ENCODE data around the gene NTNG2. TPM values are rescaled to one million over a fixed set of nuclear protein-coding genes. Genes with fewer than 3 reads are reported as not detected.

NTNG2 gene
- total RNA-seq, 1 donor from 2014 or later, result 1.6 TPM

DNA sequence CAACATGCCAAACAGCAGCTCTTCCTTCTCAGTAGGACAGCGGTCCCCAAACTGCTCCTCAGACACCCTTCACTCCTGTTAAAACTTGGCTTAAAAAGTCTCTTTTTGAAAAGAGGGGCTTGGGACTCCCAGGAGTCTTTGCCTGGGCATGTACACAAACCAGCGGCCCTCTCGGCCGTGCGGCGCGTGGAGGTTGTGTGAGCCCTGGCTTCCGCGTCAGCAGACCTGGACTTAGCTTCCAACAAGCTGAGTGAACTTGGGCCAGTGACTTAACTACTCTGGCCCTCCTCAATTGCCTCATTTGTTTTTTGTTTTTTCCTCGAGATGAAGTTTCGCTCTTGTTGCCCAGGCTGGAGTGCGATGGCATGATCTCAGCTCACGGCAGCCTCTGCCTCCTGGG, 15.3 kb upstream of the NTNG2 start:
- no peak for DNase-seq

DNA sequence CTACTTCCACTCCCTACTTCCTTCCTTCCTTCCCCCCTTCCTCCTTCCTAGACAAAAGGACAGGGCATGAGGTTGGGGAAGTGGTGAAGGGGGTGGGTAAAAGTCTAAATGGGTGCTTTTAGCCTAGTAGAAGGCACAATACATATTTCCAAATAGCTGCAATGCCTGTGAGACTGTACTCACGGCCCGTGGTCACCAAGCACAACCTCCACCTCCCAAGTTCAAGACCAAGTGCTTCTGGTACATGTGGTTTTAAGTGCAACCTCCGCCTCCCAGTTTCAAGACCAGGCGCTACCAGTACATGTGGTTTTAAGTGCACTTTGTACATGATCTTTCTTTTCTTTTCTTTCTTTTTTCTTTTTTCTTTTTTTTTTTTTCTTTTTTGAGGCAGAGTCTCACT, 14.5 kb upstream of the NTNG2 start:
- no peak for DNase-seq

DNA sequence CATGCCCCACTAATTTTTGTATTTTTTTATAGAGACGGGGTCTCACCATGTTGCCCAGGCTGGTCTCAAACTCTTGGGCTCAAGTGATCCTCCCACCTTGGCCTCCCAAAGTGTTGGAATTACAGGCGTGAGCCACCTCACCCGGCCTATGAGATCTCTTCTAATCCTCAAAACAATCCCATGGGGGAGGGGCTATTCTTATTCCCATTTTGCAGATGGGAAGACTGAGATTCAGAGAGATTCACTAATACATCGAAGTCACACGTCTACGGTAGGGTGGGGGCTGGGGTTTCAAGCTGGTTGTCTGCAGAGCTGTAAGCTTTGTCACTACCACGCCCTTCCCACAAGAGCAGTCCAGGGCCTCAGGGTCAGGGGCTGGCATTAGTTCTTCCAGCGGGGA, 14.0 kb upstream of the NTNG2 start:
- DNase-seq, result no peak

DNA sequence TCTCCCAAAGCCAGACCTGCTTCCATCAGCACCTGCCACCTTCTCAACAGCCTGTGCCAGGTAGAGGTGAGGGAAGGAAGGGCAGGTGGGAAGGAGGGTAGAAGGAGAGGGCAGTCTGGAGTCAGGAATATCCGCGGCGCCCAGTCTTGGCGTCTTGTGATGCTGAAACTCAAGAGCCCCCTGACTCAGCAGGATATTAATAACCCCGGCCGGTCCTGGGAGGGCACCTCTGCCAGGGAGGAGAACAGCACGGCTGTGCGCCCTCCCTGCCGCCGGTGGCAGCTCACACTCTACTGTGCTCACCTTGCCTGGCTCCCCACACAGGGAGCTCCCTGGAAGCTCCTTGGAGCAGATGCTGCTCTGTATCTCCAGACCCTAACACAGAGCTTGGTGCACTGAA, 11.6 kb upstream of the NTNG2 start:
- DNase-seq, result no peak

DNA sequence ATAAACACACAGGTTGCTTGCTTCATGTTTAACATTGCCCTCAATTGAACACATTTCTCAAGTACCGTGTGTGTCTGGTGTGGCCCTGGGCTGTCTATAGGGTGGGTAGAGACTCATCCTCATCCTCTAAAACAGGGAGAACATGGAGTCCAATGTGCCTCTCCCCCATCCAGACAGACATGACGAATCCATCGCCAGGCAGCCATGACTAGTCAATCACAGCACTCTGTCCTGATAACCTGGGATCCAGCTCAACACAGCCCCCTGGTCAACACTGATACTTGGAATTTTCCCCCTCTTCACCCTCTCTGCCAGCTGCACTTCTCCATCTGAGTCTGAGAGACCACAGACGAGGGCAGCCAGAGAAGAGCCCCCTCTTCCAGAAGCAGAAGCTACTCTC, 10.7 kb upstream of the NTNG2 start:
- DNase-seq, result no peak

DNA sequence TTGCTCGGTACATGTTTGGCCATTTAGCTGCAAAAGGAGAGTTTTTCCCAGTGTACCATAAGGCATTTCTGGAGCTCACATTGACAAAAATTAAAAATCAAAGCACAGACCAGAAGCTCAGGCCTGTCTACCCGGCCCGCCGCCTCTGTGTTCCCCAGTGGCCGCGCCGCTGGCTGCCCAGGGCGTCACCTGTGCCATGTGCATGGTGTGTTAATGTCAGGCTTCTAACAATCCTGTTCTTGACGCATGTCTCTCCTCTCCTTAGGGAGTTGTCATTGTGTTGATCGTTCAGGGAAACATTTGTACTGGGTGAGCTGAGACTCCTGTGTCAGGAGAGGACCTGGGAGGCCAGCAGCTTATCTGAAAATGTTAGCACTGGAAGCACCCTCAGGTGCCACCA, 9.6 kb upstream of the NTNG2 start:
- no peak for DNase-seq

DNA sequence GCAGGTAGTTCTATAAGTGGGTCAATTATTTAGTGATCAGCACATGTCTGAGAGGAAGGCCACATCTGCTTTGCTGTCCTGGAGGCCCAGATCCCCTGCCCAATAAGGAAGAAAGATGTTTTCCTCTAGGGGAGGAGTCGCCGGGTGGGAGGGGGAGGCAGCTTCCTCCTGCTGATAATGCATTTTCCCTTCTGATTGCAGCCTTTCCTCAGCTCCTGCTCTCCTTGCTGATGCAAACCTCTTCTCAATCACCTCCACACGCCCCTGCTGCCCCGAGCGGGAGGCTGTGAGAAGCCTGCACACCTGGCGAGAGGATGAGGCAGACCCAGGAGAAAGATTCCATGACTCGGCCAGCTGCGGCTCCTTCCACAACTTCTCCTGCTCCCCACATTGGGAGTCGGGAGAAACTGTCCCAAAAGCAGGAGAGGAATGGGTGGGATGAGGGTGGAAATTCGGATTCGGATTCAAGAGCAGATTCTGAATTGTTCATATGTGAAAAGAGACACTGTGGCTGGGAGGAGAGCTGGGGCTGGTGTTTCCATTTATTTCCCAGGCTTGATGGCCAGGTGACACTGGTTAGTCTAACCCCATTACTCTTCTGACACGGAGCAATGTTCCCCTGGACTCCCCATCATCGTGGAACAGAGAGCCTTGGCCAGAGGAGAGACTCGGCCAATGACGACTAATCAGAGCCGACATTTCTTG, 6.8 kb upstream of the NTNG2 start:
- no peak for DNase-seq

DNA sequence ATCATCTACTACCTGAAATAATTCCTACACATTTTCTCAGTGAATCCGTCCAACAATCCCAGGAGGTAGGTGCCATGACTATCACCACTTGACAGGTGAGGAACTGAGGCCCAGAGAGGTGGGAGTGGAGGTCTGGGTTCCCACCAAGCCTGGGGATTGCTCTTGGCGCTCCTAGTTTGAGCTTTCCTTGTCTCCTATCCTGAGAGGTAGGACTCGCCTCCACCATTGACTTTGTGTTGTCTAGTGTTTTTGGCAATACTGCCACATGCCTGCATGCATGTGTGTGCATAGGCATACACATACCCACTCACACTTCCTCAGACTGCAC, 6.3 kb upstream of the NTNG2 start:
- no peak for DNase-seq

DNA sequence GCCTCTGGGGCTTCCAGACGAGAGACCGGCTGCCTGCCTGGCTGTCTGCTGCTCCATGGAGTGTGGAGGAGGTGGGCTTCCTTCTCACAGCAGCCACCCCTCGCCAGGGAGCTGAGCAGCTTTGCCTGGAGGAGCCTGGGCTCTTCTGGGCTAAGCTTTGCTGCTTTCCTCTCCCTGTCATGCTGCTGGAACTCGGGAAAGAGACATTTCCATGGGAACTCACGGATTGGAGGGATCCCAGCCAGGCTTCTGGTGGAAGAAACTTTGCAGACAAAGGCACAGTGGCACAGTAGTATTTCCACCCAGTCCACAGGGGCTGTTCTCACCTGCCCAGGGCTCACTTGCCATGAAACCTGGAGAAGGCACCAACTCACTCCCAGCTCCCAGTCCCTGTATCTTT, 5.6 kb upstream of the NTNG2 start:
- peak; percentile 12 for DNase-seq

DNA sequence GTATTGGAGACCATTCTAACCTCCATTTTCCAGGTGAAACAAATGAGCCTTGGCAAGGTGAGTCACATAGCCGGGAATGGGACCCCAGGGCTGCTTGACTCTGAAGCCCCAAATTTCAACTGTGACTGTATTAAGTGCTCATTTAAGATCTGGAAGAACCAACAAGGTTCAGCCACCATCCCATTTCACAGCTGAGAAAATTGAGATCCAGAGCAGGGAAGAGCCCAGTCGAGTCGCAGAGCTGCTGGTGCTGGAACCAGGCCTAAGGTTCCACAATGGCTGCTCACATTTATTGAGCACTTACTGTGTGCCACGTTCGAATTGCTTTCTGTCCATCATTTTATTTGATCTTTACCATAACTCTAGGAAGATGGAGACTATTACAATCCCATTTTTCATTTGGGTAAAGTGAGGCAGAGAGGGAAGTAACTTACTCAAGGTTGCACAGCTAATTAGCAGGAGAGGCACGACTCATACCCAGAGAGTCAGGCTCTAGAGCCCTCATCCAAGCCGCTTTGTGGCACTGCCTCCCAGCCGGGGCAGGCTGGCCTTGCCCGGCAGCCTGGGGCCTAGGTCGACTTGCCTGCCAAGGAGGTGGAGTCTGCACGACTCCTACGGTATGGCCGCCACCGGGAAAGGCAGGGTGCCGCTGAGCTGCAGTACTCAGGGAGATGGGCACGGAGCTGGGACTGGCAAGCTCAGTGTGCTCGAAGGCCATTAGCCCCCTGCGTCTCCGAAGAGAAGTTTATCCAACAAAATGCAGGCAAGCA, 4.3 kb upstream of the NTNG2 start:
- no peak for DNase-seq

DNA sequence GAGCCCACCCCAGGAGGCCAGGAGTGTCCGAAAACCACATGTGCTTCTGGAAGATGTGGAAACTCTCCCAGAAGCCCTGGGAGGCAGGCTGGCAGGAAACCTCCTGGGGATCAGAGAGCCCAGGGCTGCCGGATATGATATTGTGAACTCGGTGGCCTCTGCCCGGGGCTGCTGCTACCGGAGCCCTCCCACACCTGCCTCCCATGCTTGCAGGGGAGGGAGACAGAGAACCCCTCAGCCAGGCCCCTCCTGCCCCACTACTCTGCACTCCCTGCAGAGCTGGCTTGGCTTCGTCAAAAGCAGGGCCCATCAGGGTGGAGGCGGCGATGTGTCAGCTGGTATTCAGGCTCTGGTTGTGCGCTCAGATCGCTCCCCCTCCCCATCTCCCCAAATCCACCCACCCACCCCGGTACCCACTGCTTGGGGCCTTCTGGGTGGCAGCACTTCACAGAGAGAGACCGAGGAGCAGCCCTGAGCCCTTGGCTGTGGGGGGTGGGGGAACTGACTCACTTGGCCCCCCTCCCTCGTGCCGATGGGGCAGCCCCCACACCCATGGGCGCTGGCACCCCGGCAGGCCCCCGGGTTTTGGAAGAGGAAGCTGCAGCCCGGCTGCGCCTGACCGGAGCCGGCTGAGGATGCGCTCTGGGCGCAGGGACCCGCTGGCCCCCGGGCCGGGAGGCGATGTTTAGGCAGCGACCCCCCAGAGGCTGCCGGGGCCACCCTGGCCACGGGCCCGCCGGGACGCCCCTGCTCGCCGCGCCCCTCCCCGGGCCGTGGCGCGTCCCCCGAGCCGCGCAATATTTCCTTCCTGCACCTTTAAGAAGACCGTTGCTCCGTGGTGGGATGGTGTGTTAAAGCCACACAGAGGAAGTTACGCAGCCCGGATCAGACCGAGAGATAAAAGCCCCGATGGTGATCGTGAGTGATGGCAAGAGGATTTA, 786 bp upstream of the NTNG2 start:
- DNase-seq, result peak; percentile 13

DNA sequence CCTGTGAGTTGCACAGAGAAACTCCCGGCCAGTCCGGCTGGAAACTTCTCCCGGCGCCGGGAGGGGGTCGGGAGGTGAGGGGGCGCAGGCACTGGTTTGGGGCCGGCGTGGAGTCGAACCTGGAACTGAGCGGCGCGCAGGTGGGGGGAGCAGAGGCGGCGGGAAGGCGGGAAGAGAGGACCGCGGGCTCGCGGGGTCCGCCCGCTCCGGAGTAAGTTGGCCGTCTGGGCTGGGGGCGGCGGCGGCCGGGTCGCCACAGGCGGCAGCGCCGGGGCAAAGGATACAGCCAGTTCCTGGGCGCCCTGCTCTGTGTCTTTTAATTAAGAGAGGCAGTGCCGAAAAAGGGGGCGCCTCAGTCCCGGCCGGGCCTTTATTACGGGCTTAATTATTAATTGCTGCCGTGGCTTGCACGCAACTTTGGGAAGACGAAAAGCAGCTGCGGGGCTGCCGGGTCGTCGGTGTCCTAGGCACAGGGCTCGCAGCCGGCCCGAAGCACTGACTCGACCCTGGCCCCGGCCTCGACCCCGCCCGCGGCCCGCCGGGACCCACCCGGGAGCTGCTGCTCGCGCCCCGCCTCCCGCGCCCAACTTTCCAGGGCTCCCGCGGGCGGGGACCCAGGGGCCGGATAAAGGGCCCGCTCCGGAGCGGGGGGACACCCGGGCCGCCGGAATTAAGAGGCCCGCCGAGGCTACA, 1.1 kb downstream of the NTNG2 start:
- no peak for DNase-seq

DNA sequence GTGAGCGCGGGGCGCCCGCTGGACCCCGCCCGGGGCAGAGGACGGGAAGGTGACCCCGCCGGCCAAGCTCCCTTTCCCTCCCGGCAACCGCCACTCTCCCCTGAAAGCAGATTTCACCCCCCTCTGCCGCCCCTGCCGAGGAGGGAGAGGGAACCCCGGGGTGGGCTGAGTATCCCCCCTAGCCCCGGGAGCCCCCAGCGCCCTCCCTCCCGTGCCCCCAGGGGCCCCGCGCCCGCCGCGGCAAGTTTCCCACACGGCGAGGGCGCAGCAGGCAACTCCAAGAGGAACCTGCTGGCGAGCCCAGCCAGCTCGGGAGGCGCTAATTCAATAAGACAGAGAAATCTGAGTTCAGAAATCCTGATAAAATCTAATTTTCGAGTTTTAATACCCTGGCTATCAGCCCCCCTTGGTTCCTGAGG, 1.6 kb downstream of the NTNG2 start:
- DNase-seq, result no peak

DNA sequence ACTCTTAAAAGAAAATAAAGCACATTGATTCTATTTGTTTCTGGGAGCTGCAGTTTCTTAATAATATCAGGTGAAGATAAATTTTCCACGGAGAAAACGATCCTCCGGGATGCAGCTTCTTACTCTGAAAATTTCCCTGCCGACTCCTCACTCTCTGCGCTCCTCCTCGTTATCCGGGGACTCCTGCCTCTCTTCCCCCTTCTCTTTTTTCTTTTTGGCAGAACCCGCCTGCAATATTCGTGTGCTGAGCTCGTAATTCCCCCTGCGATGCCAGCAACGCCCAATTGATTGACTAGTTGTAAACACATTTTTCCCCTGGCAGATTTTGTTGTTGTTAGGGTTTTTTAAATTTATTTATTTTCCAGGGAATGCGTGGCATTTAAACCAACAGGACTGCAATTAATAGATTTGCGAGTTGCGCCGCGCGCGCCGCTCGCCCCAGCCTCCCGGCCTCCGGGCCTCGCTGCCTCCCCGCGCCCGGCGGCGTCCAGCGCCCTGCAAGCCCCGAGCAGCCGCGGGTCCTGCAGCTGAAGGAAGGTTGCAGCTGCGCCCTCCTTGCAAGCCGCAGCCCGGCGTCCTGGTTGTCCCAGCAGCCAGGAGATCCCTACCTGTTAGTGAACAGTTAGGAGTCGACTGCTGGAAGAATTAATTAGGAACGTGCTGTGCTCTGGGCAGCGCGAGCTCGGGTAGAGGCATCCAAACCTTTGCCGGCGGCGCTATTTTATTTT, 2.2 kb downstream of the NTNG2 start:
- no peak for DNase-seq

DNA sequence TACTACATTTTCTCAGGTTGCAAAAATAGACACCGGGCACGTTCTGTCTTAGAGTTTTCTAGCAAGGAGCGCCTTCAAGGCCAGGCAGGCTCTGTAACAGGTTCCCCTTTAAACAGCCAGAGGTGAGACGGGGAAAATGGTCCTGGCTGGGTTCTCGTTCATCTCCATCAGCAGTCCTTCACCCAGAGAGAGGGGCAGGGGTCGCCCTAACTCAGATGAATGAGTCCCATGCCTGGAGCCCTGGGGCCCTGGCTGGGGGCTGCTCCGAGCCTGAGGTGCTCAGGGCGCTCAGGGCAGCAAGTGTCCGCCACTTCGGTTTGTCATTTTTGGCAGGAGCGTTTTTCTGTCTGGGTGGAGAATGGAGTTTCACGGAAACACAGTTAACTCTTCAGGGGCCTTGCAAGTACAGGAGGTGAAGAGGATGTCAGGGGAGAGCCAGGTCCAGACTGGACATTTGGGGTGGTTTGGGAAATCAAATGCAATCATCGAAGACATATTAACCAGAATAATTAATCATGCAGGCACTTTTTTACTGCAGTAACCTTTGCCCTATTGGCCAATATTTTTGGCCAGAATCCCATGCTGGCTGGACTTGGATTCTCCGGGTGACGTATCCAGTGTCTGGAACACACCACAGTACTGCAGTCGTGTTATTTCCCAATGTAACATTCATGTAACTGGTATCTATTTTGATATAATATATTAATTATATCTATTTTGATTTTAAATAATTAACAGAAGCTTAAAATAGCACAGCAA, 2.9 kb downstream of the NTNG2 start:
- DNase-seq, result no peak

DNA sequence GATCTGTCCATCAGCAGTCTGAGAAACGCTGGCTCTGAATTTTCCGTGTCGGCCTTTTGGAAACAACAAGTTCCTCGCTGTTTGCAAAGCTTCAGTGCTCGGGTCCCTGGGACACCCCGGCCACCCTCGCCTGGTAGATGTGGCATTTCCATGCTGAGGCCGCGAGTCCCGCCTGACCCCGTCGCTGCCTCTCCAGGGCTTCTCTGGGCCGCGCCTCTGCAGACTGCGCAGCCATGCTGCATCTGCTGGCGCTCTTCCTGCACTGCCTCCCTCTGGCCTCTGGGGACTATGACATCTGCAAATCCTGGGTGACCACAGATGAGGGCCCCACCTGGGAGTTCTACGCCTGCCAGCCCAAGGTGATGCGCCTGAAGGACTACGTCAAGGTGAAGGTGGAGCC, 4.7 kb downstream of the NTNG2 start:
- no peak for DNase-seq

DNA sequence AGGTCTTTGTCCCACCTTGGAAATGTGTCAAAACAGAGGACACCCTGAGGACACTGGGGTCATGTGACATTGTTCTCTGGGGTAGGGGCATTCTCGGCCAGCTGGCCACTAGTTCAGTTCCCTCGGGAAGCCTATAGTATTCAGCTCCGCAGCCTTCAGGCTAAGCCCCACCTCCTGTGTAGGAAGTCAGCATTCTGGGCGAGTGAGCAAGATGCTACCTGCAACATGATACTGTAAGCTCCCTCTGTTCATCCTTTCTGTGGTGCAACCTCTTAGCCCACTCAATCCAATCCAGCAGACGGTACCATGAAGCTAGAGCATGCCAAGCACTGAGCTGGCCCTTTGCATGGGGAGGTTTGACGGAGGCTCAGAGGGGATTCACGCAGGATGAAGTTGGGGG, 5.3 kb downstream of the NTNG2 start:
- no peak for DNase-seq

DNA sequence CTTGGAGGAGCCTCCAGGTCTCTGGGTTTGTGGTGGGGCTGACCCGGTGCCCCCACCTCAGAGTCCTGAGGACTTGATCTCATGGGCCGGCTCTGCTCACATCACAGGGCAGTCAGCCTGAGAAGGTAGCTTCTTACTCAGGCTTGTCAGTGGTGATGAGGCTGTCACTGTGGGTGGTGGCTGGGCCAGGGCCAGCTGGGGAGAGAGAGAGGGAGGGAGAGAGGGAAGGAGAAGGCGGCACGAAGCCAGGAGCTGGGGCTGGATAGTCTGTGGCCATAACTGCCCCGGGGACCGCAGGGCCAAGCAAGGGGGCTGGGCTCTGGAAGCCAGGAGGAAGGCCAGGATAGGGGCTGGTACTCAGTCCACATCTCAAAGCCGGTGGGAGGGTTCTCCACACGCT, 6.5 kb downstream of the NTNG2 start:
- no peak for DNase-seq

DNA sequence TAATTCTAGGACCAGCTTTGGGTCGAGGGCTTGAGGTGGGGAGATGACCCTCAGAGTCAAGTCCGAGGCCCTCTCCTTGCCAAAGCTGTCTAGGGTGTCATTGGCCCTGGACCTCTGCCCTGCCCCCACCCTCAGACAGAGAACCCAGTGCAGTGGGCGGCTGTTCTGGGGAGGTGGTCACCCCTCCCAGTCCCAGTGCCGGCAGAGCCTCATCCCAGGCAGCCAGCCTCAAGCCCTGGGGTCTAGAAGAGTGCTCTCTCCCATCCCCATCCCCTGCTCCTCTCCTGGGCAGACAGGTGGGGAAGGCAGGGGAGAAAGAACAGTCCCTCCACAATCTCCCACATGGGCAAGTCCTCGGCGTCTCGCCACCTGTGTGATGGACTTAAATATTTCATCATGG, 7.0 kb downstream of the NTNG2 start:
- DNase-seq, result no peak

DNA sequence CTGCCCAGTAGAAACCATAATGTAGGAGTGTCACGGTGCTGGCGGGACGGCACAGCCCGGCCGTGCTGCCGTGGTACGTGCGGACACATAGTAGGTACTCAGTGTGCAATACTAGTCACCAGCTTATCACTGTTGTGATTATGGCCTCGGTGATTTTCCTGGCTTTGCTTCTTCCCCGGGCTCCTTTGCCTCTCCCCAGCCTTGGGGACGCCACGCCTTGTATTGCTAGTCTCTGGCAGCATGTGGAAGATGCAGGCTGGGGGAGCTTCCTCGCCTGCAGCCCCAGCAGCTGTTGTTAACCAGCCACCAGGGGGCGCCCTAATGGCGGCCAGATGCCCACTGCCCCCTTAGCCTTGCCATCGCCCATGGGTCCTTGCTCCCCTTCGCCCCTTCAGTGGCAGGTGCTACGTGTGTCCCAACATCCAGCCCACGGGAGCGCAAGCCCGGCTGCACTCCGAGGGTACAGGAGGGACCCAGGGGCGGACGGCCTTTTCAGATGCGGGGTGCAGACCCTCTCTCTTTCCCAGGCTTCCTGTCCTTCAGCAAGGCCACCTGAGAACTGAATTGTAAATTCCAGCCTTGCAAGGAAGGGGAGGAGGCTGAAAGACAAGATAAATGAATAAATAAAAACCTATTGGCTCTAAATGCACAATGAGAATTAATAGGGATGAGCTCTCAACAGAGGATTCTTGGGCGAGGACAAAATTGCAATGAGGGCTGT, 8.0 kb downstream of the NTNG2 start:
- DNase-seq, result no peak

Data from skin of body (tissue), 2 donors.